Upper lobe of left lung (tissue), 6 donors: ENCODE results near the gene WDR38. TPM values are rescaled to one million over a fixed set of nuclear protein-coding genes. Genes with fewer than 3 reads are reported as not detected.
"Not testable (repeated sequence)": the region's sequence is repeated elsewhere in the genome, so short reads cannot be mapped to it uniquely, and the experiment has no call there.

Source experiments
- ATAC-seq, 2 donors: fragments of 200-7000 bp; cut with Tn5 transposase; one replicate each; pipeline ENCODE4 v1.9.1; 2022; ENCODE audit warnings: mild to moderate bottlenecking in 2 of 2, moderate library complexity in 2 of 2; ENCODE audit not compliant: low FRiP score in 2 of 2
- DNase-seq, 2 donors: peaks; one replicate each; pipeline ENCODE4 v3.0.0-alpha.2; 2019 to 2020
- H3K27ac ChIP-seq, 4 donors: fragments of 200-600 bp; sonication (generic); one replicate each; pipeline ENCODE4 v1.5.1; 2016 to 2019
- H3K27me3 ChIP-seq, 4 donors: fragments of 200-600 bp; sonication (generic); one replicate each; pipeline ENCODE4 v1.5.1; 2017 to 2019
- H3K36me3 ChIP-seq, 4 donors: fragments of 200-600 bp; sonication (generic); one replicate each; pipeline ENCODE4 v1.5.1; 2016 to 2019
- H3K4me1 ChIP-seq, 4 donors: fragments of 200-600 bp; sonication (generic); one replicate each; pipeline ENCODE4 v1.5.1; 2018 to 2019
- H3K4me3 ChIP-seq, 4 donors: fragments of 200-600 bp; sonication (generic); one replicate each; pipeline ENCODE4 v1.5.1; 2017 to 2019; ENCODE audit warnings: mild to moderate bottlenecking in 2 of 4, moderate library complexity in 1 of 4
- H3K9me3 ChIP-seq, 4 donors: fragments of 200-600 bp; sonication (generic); one replicate each; pipeline ENCODE4 v1.5.1; 2018 to 2019
- CTCF ChIP-seq, 6 experiments: fragments of 450-650 bp in 4 of 6; fragments of 200-600 bp in 2 of 6; sonication (generic) in 2 of 6; IDR thresholded peaks; one replicate each; pipeline ENCODE4 v1.5.1; 2016 to 2019; ENCODE audit warnings: antibody characterized with exemption in 6 of 6
- EP300 ChIP-seq, 4 donors: sonication (generic); formaldehyde crosslinking; IDR thresholded peaks; one replicate each; pipeline ENCODE4 v1.5.1; 2017; ENCODE audit warnings: antibody characterized with exemption in 4 of 4, control low read depth in 2 of 4
- POLR2A ChIP-seq, 4 donors: fragments of 450-650 bp; IDR thresholded peaks; one replicate each; pipeline ENCODE4 v1.5.1; 2016 to 2017; ENCODE audit warnings: antibody characterized with exemption in 4 of 4, mild to moderate bottlenecking in 2 of 4
- POLR2AphosphoS5 ChIP-seq, 2 donors: sonication (generic); formaldehyde crosslinking; IDR thresholded peaks; one replicate each; pipeline ENCODE4 v1.5.1; 2017; ENCODE audit warnings: antibody characterized with exemption in 2 of 2
- WGBS, 2 donors: methylation state at CpG; one replicate each; pipeline ENCODE4 v1.1.5; 2017 to 2018; 5-methylcytosine and 5-hydroxymethylcytosine counted together
- total RNA-seq, 6 donors: library from RNA; depleted of rRNA in 4 of 6; stranded (reverse); fragments of >200 nt in 4 of 6; gene quantifications; one replicate each; pipeline versions ENCODE4 v1.1.0 to v1.2.1, GENCODE V29; 2016 to 2021
- donor health status: DM: no; HTN: no; CAD: no; lungs with moderate emphysema.
- donor health status: DM: no; HTN: yes; CAD: no; lungs with severe emphysema.

WDR38 gene
- total RNA-seq, 6 donors from 2014 or later: 4.1 to 24.1 (median 9.0) TPM; not detected in 1

GRCh38 chr9:124840300-124840833, 12.9 kb upstream of the WDR38 start:
- H3K4me1 ChIP-seq: peaks cover 1 to 2% (median 1%) of the 10 kb centered on the region in 4 donors
- 0 to 86% methylated on average over 1 to 17 of the region's 18 CpGs for WGBS, 2 donors
- no peak overlapping the region for H3K4me3 ChIP-seq
- DNase-seq (peak in 1 of 2 donors; percentile 65), ATAC-seq (peak; percentile 11 to 19)
- H3K27ac ChIP-seq: no peak overlapping the region
- no peaks in the 10 kb centered on the region for H3K9me3 ChIP-seq
- no peaks in the 10 kb centered on the region for H3K27me3 ChIP-seq
- no peaks in the 10 kb centered on the region for H3K36me3 ChIP-seq
- TF ChIP-seq POLR2AphosphoS5 (IDR thresholded peaks at IDR 0.05) (no peak), CTCF (IDR thresholded peaks at IDR 0.05) (peak in 1 of 6 experiments; percentile 15)

- ATAC-seq (peak in 1 of 2 donors; percentile 32), DNase-seq (no peak)
- 79 to 84% methylated on average over 13 to 14 of the region's 14 CpGs for WGBS, 2 donors
- Histone ChIP-seq H3K27ac (no peak overlapping the region), H3K27me3 (no peaks in the 10 kb centered on the region), H3K4me1 (no peaks in the 10 kb centered on the region), H3K36me3 (no peaks in the 10 kb centered on the region), H3K4me3 (no peak overlapping the region), H3K9me3 (no peaks in the 10 kb centered on the region)
- no peak for TF ChIP-seq CTCF (IDR thresholded peaks at IDR 0.05)
- TF ChIP-seq EP300 (IDR thresholded peaks at IDR 0.05): no peak
- TF ChIP-seq POLR2AphosphoS5 (IDR thresholded peaks at IDR 0.05): no peak
- no peak for TF ChIP-seq POLR2A (IDR thresholded peaks at IDR 0.05)
Measured at GRCh38 chr9:124841075-124841821, 12.0 kb upstream of the WDR38 start.

GRCh38 chr9:124843456-124844034, 9.7 kb upstream of the WDR38 start:
- WGBS, 2 donors: 74 to 88% methylated on average over 11 of the region's 11 CpGs

GRCh38 chr9:124844291-124844690, 9.0 kb upstream of the WDR38 start:
- H3K36me3 ChIP-seq: no peaks in the 10 kb centered on the region
- ATAC-seq: no peak
- H3K9me3 ChIP-seq: no peaks in the 10 kb centered on the region
- TF ChIP-seq POLR2A (IDR thresholded peaks at IDR 0.05) (no peak), CTCF (IDR thresholded peaks at IDR 0.05) (no peak), EP300 (IDR thresholded peaks at IDR 0.05) (no peak), POLR2AphosphoS5 (IDR thresholded peaks at IDR 0.05) (no peak)
- WGBS, 2 donors: 71 to 72% methylated on average over 4 of the region's 4 CpGs
- no peak overlapping the region for H3K4me3 ChIP-seq
- H3K27ac ChIP-seq: no peak overlapping the region
- no peak for DNase-seq
- H3K4me1 ChIP-seq: no peaks in the 10 kb centered on the region
- no peaks in the 10 kb centered on the region for H3K27me3 ChIP-seq

More at GRCh38 chr9:124843456-124844034, 9.7 kb upstream of the WDR38 start:
- TF ChIP-seq POLR2A (IDR thresholded peaks at IDR 0.05) (no peak), POLR2AphosphoS5 (IDR thresholded peaks at IDR 0.05) (no peak), EP300 (IDR thresholded peaks at IDR 0.05) (no peak)
- Histone ChIP-seq H3K4me1 (no peaks in the 10 kb centered on the region), H3K4me3 (no peak overlapping the region), H3K27me3 (no peaks in the 10 kb centered on the region), H3K27ac (no peak overlapping the region), H3K9me3 (no peaks in the 10 kb centered on the region), H3K36me3 (no peaks in the 10 kb centered on the region)
- peak in 1 of 2 donors; percentile 32 for DNase-seq
- no peak for ATAC-seq

- not testable (repeated sequence) for H3K27me3 ChIP-seq, H3K9me3 ChIP-seq, H3K27ac ChIP-seq, H3K36me3 ChIP-seq, H3K4me1 ChIP-seq, H3K4me3 ChIP-seq, ATAC-seq, DNase-seq
- 92 to 94% methylated on average over 9 of the region's 9 CpGs for WGBS, 2 donors
Measured at GRCh38 chr9:124846467-124846866, 6.8 kb upstream of the WDR38 start.
